GM21723 (cell line): ENCODE measurements around the gene ZBTB24.

Experiments used
- ATAC-seq: cut with Tn5 transposase; IDR thresholded peaks from one replicate; pipeline ENCODE4 v1.9.1; 2021; ENCODE audit warnings: mild to moderate bottlenecking, moderate library complexity; ENCODE audit not compliant: unreplicated experiment

Gene ZBTB24

GRCh38 chr6:109503327-109504224 lies 20.6 kb upstream of the ZBTB24 start:
- no peak for ATAC-seq

DNA sequence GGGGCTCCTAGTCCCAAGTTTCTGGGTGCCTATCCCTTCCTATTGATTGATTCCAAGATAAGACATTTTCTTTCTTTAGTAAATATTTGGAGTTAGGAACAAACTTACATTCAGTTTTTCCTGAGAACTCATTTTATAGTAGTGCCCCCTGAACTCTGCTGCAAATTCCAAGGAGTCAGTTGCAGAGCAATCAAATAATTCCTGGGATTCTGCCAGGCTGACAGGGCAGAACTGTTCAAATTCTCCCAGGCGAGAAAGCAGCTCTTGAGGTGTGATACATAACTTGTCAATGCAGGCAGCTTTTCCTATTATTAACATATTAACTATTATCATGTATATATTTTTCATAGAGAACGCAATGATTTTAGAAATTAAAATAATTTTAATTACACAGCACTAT lies 15.9 kb upstream of the ZBTB24 start:
- no peak for ATAC-seq

DNA sequence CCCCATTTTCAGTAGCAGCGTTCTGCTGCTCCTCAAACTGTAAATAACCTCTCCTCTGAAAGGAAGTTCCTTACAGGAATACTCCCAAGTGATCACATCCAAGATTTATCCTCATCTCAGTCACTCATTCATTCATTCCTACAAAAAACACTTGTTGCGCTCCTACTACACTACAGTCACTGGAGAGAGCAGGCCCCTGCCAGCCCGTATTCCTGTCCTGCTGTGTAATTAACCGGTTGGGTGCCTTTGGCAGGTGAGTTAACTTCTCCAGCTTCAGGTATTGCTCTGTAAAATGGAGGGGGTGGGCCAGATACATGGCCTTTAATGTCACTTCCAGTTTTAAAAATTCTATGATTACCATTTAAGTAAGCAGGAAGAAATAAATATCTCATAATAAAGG lies 15.0 kb upstream of the ZBTB24 start:
- ATAC-seq = no peak

GRCh38 chr6:109496036-109496772 lies 13.2 kb upstream of the ZBTB24 start:
- ATAC-seq = no peak

- no peak for ATAC-seq
Measured at GRCh38 chr6:109493865-109494264, 10.8 kb upstream of the ZBTB24 start.

GRCh38 chr6:109491207-109491938 lies 8.4 kb upstream of the ZBTB24 start:
- no peak for ATAC-seq

DNA sequence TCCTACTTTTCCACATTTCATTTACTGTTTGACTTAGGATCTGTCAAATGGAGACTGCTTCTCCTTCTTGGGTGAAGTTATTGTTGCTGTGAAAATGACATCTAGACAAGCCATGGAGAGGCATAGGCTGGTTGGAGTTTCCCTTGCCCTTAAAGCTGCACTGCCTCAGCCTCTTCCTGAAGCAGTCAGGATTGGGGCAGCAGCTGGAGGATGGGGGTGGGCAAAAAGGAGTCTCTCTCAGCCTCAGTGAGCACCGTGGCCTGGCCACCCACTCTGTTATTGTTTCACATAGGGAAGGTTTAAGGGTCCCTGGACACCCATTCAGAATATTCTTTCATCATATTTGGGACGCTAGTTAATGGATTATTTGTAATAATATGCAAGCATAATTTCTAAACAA lies 7.7 kb upstream of the ZBTB24 start:
- ATAC-seq = no peak

DNA sequence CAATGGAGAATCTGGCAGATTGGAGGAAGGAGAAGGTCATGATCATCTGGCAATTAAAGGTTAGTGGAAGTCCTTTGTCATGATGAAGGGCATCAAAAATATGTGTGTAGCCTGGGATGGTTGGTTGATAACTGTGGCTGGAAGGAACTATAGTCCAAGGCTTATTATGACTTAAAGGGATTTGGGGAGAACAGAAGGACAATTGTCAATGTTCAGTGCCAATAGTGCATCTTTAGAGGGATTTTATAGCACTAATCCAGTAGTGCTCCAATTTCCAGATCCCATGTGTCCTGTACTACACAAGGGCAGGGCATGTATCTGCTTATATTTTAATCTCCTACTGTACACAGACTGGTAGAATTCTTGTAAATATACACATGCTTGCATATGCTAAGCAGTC lies 5.0 kb upstream of the ZBTB24 start:
- ATAC-seq = no peak

DNA sequence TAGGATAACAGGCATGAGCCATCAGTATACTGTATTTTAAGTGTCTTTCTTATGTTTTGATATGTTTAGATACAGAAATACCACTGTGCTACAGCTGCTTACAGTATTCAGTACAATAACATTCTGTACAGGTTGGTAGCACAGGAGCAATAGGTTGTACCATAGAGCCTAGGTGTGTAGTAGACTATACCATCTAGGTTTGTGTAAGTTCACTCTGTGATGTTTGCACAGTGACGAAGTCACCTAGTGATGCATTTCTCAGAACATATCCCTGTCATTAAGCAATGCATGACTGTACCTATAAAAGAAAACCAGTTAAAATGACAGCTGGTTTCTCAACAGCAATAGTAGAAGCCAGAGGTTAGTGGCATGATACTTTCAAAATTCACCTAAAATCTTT lies 3.0 kb upstream of the ZBTB24 start:
- no peak for ATAC-seq

DNA sequence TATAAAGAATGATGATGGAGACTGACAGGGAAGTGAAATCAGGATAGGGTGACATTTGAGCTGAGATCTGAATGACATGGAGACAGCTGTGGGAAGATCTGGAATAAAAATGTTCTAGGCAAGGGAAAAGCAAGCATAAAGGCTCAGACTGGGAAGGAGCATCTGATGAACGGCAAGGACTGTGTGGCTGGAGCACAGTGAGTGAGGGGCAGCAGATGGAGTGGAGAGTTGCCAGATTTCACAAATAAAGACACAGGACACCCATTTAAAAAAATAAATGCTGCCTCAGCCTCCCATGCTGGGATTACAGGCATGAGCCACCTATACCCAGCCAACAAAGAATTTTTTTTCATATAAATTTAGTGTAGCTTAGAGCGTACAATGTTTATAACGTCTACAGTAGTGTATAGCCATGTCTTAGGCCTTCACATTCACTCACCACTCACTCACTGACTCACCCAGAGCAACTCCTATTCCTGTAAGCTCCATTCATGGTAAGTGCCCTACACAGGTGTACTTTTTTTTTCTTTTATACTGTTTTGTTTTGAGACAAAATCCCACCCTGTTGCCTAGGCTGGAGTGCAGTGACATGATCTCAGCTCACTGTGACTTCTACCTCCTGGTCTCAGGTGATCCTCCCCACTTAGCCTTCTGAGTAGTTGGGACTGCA lies 2.4 kb upstream of the ZBTB24 start:
- no peak for ATAC-seq

DNA sequence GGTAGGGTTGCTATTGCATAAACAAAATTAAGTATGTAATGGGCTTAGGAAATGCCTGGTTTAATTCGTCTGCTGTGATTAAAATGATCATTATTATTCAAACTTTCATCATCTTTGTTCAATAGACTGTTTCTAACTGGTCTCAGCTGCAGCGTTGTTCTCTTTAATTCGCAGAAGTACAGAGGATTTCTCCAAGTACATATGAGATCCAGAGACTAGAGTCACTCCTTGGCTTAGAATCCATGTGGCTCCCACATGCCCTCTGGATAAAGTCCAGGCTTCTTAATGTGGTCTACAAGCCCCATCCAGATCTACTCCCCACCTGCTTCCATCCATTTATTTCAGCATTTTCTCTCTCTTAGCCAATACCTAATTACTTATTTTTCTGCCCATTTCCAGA lies 1.1 kb upstream of the ZBTB24 start:
- no peak for ATAC-seq

DNA sequence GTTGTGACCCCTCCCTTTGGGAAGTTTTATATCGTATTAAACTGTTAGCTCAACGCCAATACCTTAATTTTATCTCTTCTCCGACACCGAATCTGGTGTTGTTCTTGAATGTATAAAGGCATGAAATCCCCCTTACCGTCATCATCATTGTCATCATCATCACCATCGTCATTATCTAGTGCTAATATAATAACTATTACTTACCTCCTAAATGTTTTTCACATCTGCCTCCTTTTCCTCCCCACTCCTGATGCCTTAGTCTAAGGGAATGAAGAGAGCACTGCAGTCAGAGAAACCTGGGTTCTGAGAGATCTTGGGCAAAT lies 677 bp upstream of the ZBTB24 start:
- peak; percentile 5 for ATAC-seq

GRCh38 chr6:109480993-109481480 lies 2.0 kb downstream of the ZBTB24 start:
- no peak for ATAC-seq

DNA sequence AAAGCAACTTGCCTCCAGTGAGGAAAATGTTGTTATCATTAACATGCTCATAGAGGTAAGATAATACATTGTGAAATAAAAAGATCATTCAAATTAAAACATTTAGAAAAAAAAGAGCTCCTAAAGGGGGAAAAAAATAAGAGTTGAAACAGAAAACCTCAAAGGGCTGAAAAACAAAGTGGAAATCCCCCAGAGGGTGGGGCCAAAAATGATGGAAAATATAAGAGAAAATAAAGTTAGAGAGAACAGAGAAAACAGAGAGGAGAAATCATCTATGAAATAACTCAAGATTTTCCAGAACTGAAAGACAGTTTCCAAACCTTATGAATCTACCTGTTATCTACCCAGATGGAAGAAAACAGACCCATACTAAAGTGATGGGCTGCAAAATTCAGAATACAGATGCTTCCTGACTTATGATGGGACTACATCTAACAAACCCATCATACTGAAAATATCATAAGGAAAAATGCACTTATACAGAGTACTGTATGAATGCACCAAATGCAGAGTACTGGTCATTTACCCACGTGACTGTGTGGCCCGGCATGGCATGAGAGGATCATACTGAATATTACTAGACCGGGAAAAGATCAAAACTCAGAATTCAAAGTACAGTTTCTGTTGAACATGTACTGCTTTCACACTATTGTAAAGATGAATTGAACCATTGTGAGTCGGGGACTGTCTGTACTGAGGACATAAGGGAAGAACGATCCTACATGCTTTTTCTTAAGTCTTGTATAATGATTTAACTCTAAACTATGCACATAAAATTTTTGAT lies 4.0 kb downstream of the ZBTB24 start:
- no peak for ATAC-seq

DNA sequence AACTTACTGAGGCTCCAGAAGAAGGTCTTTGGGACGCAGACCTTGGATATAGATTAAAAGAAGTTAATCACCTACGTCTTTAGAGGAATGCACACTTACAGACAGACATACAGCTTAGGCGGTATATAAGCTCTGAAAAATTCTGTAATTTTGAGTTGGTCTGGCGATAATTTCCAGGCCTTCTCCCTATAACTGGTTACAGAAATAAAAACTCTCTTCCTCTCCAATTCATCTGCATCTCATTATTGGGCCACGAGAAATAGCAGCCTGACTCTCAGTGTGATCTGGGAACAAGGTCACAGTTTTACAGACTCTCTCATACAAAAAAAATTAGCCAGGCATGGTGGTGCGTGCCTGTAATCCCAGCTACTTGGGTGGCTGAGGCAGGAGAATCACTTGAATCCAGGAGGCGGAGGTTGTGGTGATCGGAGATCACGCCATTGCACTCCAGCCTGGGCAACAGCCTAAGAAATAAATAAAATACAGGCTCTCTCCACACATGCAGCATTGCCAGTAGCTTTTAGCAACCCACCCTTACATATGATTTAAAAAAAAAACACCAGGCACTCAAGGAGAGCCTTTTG lies 4.7 kb downstream of the ZBTB24 start:
- ATAC-seq = no peak

- ATAC-seq = no peak
Measured at GRCh38 chr6:109477725-109478124, 5.3 kb downstream of the ZBTB24 start.

DNA sequence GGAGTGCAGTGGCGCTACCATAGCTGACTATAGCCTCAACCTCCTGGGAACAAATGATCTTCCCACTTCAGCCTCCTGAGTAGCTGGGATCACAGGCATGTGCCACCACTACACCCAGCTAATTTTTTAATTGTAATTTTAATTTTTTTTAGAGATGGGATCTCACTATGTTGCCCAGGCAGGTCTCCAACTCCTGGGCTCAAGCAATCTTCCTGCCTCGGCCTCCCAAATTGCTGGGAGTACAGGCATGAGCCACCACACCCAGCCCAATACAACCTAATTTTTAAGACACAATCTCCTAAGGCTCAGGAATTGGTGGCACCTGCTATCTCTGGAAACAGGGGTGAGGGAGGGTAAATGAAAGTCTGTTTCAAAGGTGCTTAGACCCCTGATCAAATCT lies 5.8 kb downstream of the ZBTB24 start:
- no peak for ATAC-seq

DNA sequence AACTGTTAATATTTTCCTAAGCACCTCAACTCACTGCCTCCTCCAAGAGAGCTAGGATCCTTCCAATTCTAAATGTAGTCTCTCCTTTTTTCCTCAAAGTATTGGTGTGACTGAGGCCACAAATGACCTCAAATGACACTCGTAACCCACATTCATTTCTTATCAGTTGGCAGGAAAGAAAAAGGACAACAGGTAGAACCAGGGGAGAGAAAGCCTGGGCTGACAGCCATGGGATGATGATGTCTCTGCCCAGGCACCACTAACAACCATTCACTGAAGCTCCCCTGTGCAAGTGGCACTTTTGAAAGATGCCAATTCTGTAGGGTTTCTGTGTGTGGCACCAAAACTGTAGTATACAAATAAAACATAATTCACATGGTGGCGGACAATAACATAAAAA lies 7.4 kb downstream of the ZBTB24 start:
- no peak for ATAC-seq

- no peak for ATAC-seq
Measured at GRCh38 chr6:109474995-109475394, 8.0 kb downstream of the ZBTB24 start.

GRCh38 chr6:109473120-109473519 lies 9.9 kb downstream of the ZBTB24 start:
- no peak for ATAC-seq
